ENCODE data around the gene CCDC7.
"Not testable (repeated sequence)": the region's sequence is repeated elsewhere in the genome, so short reads cannot be mapped to it uniquely, and the experiment has no call there.

Gene CCDC7

DNA sequence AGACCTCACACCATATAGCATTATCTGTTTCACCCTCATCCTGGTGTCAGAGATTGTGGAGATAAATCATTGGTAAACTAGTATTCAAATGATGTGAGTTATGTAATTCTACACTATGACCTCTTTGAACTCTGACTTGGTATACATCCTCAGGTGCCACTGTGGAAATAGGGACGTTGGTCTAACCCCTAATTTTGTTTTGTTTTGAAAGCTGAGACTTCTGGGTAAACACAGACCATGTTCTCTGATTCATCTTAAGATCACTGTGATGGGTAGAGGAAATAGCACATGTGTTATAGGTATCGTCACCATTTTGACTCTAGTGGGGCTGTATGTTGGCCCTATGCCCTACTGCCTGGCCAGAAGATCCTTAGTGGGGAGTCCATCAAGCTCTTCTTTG is 241.6 kb downstream of the CCDC7 start:
- in situ Hi-C loops (cut with MboI; ENCODE audit: low sequenced_read_pairs) = no loop called here

DNA sequence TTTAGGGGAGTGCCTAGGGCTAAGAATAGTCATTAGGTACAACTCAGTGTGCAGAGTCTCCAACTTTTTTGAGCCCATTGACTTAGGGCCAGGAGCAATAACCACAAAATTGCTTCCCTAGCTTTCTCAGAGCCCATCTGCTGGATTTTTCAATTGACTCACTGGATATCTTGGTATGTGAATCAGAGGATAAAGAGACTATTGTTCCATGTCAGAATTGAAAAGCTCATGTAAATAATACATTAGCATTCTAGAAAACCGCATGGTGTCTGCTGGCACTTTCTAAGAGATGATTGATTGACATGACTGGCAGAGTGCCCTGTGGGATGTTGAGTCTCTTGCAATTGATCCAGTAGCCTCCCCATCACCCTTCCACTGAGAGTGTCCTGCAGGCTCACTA is 246.2 kb downstream of the CCDC7 start:
- in situ Hi-C loops (cut with MboI; ENCODE audit: low sequenced_read_pairs) = no loop called here

DNA sequence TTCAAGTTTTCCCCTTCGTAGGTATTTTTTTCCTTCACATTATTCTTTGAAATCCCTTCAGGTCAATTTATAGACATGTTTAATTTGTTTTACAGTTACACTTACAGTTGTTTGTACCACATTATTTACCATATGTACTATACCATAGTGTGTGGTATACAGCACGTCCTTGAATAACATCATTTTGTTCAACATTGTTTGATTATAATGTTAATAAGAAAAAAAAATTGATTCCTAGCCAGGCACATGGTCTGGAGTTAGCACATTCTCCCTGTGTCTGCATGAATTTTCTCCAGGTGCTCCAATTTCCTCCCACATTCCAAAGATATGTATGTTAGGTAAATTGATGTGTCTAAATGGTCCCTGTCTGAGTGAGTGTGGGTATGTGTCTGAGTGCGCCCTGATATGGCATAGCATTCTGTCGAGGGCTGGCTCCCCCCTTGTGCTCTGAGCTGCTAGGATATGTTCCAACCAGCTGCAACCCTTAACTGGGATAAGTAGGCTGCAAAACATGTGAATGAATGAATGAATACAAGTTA is 247.6 kb downstream of the CCDC7 start:
- in situ Hi-C loops (cut with MboI; ENCODE audit: low sequenced_read_pairs) = no loop called here

DNA sequence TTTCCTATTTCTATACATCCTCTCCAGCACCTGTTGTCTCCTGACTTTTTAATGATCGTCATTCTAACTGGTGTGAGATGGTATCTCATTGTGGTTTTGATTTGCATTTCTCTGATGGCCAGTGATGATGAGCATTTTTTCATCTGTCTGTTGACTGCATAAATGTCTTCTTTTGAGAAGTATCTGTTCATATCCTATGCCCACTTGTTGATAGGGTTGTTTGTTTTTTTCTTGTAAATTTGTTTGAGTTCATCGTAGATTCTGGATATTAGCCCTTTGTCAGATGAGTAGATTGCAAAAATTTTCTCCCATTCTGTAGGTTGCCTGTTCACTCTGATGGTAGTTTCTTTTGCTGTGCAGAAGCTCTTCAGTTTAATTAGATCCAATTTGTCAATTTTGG is 253.7 kb downstream of the CCDC7 start:
- in situ Hi-C loops (cut with MboI; ENCODE audit: low sequenced_read_pairs) = not testable (repeated sequence)

- in situ Hi-C loops (cut with MboI; ENCODE audit: low sequenced_read_pairs) = no loop called here
Measured at GRCh38 chr10:32713560-32713959, 267.6 kb downstream of the CCDC7 start.

- in situ Hi-C loops (cut with MboI; ENCODE audit: low sequenced_read_pairs) = no loop called here
Measured at GRCh38 chr10:32731527-32731926, 285.6 kb downstream of the CCDC7 start.

DNA sequence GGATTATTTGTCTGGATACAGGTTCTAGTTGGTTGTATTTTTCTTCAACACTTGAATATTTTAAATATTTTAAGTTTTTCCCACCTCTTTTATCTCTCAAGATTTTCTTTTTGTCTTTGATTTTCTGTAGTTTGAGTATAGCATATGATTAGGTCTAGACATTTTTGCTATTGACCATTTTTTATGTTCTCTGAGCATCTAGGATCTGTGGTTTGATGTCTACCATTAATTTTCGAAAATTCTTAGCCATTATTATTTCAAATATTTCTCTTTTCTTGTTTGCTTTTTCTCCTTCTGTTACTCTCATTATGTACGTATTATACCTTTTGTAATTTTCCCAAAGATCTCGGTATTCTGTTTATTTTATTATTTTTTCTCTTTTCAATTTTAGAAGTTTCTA is 293.0 kb downstream of the CCDC7 start:
- in situ Hi-C loops (cut with MboI; ENCODE audit: low sequenced_read_pairs) = no loop called here

GRCh38 chr10:32744321-32744720 is 298.4 kb downstream of the CCDC7 start:
- in situ Hi-C loops (cut with MboI; ENCODE audit: low sequenced_read_pairs) = no loop called here

- in situ Hi-C loops (cut with MboI; ENCODE audit: low sequenced_read_pairs) = no loop called here
Measured at GRCh38 chr10:32746869-32747268, 300.9 kb downstream of the CCDC7 start.

DNA sequence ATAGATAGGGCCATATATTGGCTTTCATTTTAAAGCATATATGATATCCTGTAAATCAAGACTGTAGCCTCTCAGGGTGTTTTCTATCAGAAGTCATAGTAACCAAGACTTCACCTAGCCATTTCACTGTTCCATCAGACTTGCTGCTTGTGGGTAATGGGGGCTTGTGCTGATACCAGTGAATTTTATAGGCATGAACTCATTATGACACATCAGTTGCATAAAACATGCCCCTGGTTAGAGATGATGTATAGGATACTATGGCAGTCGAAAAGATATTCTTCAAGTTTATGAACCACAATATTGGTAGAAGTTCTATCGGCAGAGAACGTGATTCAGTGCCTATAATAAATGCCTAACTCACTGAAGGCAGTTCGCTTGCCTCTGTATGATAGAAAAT is 305.6 kb downstream of the CCDC7 start:
- in situ Hi-C loops (cut with MboI; ENCODE audit: low sequenced_read_pairs) = no loop called here

DNA sequence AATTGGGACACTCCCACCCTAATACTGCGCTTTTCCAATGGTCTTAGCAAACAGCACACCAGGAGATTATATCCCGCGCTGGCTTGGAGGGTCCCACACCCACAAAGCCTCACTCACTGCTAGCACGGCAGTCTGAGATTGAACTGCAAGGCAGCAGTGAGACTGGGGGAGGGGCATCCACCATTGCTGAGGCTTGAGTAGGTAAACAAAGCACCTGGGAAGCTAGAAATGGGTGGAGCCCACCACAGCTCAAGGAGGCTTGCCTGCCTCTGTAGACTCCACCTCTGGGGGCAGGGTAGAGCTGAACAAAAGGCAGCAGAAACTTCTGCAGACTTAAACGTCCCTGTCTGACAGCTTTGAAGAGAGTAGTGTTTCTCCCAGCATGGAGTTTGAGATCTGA is 309.0 kb downstream of the CCDC7 start:
- in situ Hi-C loops (cut with MboI; ENCODE audit: low sequenced_read_pairs) = not testable (repeated sequence)

DNA sequence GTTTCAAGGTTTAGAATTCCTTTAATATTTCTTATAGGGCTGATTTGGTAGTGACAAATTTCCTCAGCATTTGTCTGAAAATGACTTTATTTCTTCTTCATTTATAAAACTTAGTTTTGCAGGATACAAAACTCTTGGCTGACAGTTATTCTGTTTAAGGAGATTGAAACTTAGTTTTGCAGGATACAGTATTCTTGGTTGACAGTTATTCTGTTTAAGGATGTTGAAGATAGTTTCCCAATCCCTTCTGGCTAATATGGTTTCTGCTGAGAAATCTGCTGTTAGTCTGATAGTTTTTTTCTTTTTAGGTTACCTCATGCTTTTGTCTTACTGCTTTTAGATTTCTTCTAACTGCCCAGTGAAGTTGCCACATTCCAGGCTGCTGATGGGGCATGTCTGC is 325.3 kb downstream of the CCDC7 start:
- in situ Hi-C loops (cut with MboI; ENCODE audit: low sequenced_read_pairs) = no loop called here

GRCh38 chr10:32773105-32773504 is 327.2 kb downstream of the CCDC7 start:
- in situ Hi-C loops (cut with MboI; ENCODE audit: low sequenced_read_pairs) = no loop called here

DNA sequence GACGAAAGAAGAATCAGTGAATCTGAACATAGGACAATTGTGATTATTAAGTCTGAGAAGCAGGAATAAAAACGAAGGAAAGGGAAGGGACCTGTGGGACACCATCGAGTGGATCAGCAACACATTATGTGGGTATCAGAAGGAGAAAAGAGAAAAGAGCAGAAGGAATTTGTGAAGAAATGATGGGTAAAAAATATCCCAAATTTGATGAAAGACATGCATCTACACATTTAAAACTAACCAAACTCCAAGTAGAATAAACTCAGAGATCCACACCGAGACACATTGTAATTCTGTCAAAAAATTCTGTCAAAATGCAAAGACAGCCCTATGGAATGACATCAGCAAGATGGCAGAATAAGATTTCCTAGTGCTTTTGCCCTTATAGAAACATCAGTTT is 341.0 kb downstream of the CCDC7 start:
- in situ Hi-C loops (cut with MboI; ENCODE audit: low sequenced_read_pairs) = no loop called here

- in situ Hi-C loops (cut with MboI; ENCODE audit: low sequenced_read_pairs) = no loop called here
Measured at GRCh38 chr10:32787690-32788284, 341.8 kb downstream of the CCDC7 start.

DNA sequence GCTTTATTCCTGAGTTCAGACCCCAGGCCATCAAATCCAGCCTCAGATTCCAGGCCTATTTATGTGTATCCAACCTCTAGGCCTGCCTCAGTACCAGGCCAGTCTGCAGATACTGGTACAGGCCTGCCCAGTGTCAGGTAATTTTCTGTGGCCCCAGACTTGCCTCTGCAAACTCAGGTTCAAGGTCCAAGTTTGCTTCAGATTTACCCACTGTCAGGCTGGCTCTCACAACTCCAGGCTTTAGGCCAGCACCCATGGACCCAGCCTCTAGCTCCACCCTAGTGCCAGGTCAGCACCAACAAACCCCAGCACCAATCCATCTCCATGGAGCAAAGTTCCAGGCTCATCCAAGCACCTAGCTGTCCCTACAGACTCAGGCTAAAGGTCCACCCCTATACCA is 342.4 kb downstream of the CCDC7 start:
- in situ Hi-C loops (cut with MboI; ENCODE audit: low sequenced_read_pairs) = no loop called here

GRCh38 chr10:32790483-32790882 is 344.5 kb downstream of the CCDC7 start:
- in situ Hi-C loops (cut with MboI; ENCODE audit: low sequenced_read_pairs) = no loop called here

DNA sequence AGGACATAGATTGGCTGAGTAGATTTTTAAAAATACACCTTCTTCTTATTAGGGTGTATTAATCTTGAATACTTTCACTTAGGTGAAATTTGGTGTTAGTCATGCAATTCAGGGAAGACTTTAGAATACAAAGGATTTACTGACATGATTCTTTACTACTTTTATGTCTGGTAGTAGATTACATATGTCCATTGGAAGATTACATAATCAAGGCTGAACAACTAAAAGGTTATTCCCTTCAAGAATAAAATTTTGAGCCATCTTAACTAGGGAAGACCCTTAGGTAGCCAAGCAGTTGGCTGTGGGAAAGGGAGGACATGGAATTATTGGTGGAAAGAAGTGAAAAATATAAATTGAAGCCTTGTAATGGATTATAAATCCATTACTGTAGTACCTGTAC is 347.1 kb downstream of the CCDC7 start:
- in situ Hi-C loops (cut with MboI; ENCODE audit: low sequenced_read_pairs) = no loop called here

DNA sequence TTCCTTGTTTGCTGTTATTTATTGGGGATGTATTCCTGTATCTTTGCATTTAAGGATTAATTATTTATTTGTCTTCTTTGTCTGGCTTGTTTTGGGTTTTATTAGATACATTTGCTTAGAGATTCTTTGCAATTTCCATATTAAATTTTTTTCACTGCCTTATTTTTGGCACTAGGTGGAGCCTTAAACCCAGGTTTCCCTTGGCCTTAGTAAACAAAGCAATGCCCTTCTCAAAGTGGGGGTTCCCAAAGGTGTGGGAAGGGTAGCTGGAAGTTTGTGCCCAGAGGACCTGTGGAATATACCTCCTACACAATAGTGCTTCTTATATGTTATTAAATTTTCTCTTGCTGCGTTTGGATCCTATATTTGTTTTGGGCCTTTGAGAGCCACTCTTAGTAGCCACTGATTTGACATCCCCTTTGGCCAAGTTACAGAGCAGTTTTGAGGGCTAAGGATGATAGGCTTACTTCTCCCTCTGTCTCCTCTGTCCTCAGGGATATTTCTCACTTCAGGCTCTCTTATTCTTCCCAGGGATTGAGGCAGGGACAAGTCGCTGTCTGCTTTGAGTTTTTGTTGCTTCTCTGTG is 349.8 kb downstream of the CCDC7 start:
- in situ Hi-C loops (cut with MboI; ENCODE audit: low sequenced_read_pairs) = no loop called here

GRCh38 chr10:32797393-32797792 is 351.5 kb downstream of the CCDC7 start:
- in situ Hi-C loops (cut with MboI; ENCODE audit: low sequenced_read_pairs) = not testable (repeated sequence)

GRCh38 chr10:32846974-32847373 is 401.0 kb downstream of the CCDC7 start:
- in situ Hi-C loops (cut with MboI; ENCODE audit: low sequenced_read_pairs) = no loop called here

DNA sequence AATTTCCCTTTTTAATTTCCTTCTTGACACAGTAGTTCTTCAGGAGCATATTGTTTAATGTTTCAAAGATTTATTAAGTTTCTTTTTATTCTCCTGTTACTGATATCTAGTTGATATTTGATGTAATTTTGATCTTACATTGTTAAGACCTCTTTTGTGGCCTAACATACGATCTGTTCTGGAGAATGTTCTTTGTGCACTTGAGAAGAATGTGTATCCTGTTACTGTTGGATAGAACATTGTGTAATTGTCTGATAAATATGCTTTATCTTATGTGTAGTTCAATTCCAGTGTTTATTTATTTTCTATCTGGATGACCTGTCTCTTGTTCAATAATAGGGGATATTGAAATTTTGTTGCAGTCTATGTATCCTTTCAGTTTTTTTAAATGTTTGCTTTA is 405.4 kb downstream of the CCDC7 start:
- in situ Hi-C loops (cut with MboI; ENCODE audit: low sequenced_read_pairs) = no loop called here

DNA sequence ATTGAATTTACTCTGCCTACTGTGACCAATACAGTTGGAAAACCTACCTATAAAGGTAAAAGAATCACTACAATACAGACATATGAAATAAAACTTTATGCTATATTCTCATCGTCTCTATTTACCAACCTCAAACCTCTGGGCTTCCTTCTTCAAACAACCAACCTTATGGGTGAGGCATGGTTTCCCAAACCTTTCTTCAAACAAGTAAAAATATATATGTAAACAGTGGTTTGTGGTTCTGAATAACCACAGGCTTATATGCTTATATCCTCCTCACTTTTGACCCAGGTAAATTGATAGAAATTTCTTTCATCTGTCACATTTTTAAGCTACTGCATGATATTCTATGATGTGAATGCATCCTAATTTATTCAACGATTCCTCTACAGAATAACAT is 408.5 kb downstream of the CCDC7 start:
- in situ Hi-C loops (cut with MboI; ENCODE audit: low sequenced_read_pairs) = no loop called here

All from hTERT RPE-1 (cell line).